H1 (cell line): ENCODE results near the gene ARL2BP. TPM values are rescaled to one million over a fixed set of nuclear protein-coding genes. Genes with fewer than 3 reads are reported as not detected.

Experiments
- CTCF ChIA-PET: fragments of 300-600 bp; sonication (Branson Sonifier 250); formaldehyde crosslinking; loops from one replicate; lab custom pipeline; 2021; ENCODE audit not compliant: partially characterized antibody; lab: Charles Lee
- POLR2A ChIA-PET: fragments of 300-600 bp; sonication (Branson Sonifier 250); formaldehyde crosslinking; loops from one replicate; lab custom pipeline; 2021; ENCODE audit warnings: inconsistent platforms; ENCODE audit not compliant: partially characterized antibody; lab: Charles Lee
- DNase-seq, 2 experiments: peaks; one replicate each; pipeline versions ENCODE4 v3.0.0 to v3.0.0-alpha.2; 2010 to 2022; ENCODE audit warnings: low spot score in 2 of 2, low read depth in 1 of 2, mixed read lengths in 1 of 2
- FAIRE-seq: peaks from 2 replicates; lab custom pipeline; 2011; peaks lifted over from hg19 to GRCh38; lab: Jason Lieb, UNC
- H2AFZ ChIP-seq: 2 replicates; pipeline ENCODE4 v1.8.1; 2012; ENCODE audit warnings: low read length, inconsistent platforms
- H2AK5ac ChIP-seq: 2 replicates; pipeline ENCODE4 v1.6.1; 2013; ENCODE audit warnings: low read depth, low read length
- H2BK120ac ChIP-seq: replicated peaks from 2 replicates; pipeline ENCODE3; 2013; ENCODE audit warnings: low read depth, low read length, inconsistent platforms
- H2BK12ac ChIP-seq: 2 replicates; pipeline ENCODE4 v1.6.1; 2013; ENCODE audit warnings: low read depth, low read length
- H2BK15ac ChIP-seq: 2 replicates; pipeline ENCODE4 v1.6.1; 2013; ENCODE audit warnings: low read length
- H2BK20ac ChIP-seq: 2 replicates; pipeline ENCODE4 v1.6.1; 2013; ENCODE audit warnings: low read length
- H2BK5ac ChIP-seq: 2 replicates; pipeline ENCODE4 v1.6.1; 2013; ENCODE audit warnings: low read depth, low read length
- H3K14ac ChIP-seq: 2 replicates; pipeline ENCODE4 v1.6.1; 2013; ENCODE audit warnings: inconsistent platforms; ENCODE audit not compliant: insufficient read length
- H3K18ac ChIP-seq: 2 replicates; pipeline ENCODE4 v1.6.1; 2013; ENCODE audit warnings: low read length; ENCODE audit errors: extremely low read depth
- H3K23ac ChIP-seq: 2 replicates; pipeline ENCODE4 v1.6.1; 2013; ENCODE audit warnings: inconsistent platforms; ENCODE audit not compliant: insufficient read length
- H3K23me2 ChIP-seq: 2 replicates; pipeline ENCODE4 v1.6.1; 2013; ENCODE audit warnings: low read depth, low read length
- H3K27ac ChIP-seq: 2 replicates; pipeline ENCODE4 v1.6.1; 2011; ENCODE audit warnings: low read depth, low read length, inconsistent platforms
- H3K27me3 ChIP-seq, 4 experiments: replicated peaks in 1 of 4; 1 replicate in 1 of 4; 2 replicates in 3 of 4; pipeline versions ENCODE4 v1.6.1 to v1.8.1; 2011 to 2013; ENCODE audit warnings: low read length in 3 of 4, mild to moderate bottlenecking in 3 of 4, inconsistent platforms in 2 of 4, mixed read lengths in 2 of 4, moderate library complexity in 1 of 4; ENCODE audit not compliant: control insufficient read depth in 3 of 4, insufficient read depth in 3 of 4; ENCODE audit errors: extremely low read depth in 1 of 4
- H3K36me3 ChIP-seq, 4 experiments: 2 replicates each; pipeline versions ENCODE4 v1.6.1 to v1.8.1; 2011 to 2013; ENCODE audit warnings: mild to moderate bottlenecking in 4 of 4, low read length in 3 of 4, moderate library complexity in 2 of 4, control low read depth in 1 of 4, inconsistent platforms in 1 of 4; ENCODE audit not compliant: insufficient read depth in 4 of 4, control insufficient read depth in 2 of 4
- H3K4ac ChIP-seq: replicated peaks from 2 replicates; pipeline ENCODE3; 2013; ENCODE audit warnings: low read length, low read depth, mixed read lengths, inconsistent platforms; ENCODE audit not compliant: insufficient read length
- H3K4me1 ChIP-seq, 4 experiments: replicated peaks in 1 of 4; 1 replicate in 1 of 4; 2 replicates in 3 of 4; pipeline versions ENCODE4 v1.6.1 to v1.8.1; 2011 to 2013; ENCODE audit warnings: low read length in 3 of 4, inconsistent platforms in 2 of 4, mixed read lengths in 1 of 4; ENCODE audit not compliant: insufficient read depth in 4 of 4, control insufficient read depth in 3 of 4
- H3K4me2 ChIP-seq, 2 experiments: 2 replicates each; pipeline versions ENCODE4 v1.6.1 to v1.8.1; 2011 to 2013; ENCODE audit warnings: low read depth in 2 of 2, low read length in 2 of 2, control low read depth in 1 of 2, inconsistent platforms in 1 of 2, mild to moderate bottlenecking in 1 of 2; ENCODE audit not compliant: insufficient read depth in 1 of 2
- H3K4me3 ChIP-seq, 4 experiments: fragments of 200-600, 300-600 bp in 1 of 4; sonication (generic), shearing (Covaris generic), sonication (Bioruptor Twin) in 1 of 4; 2 replicates each; pipeline versions ENCODE4 v1.5.1 to v1.8.1; 2011 to 2016; ENCODE audit warnings: low read length in 4 of 4, low read depth in 3 of 4, control low read depth in 2 of 4, inconsistent platforms in 2 of 4, mild to moderate bottlenecking in 2 of 4, mixed read lengths in 1 of 4, moderate library complexity in 1 of 4; ENCODE audit not compliant: insufficient read depth in 2 of 4; ENCODE audit errors: extremely low read depth in 1 of 4
- H3K56ac ChIP-seq: replicated peaks from 2 replicates; pipeline ENCODE3; 2013; ENCODE audit warnings: low read depth, mild to moderate bottlenecking, mixed read lengths, low read length, inconsistent platforms; ENCODE audit not compliant: insufficient read length
- H3K79me1 ChIP-seq: 2 replicates; pipeline ENCODE4 v1.6.1; 2013; ENCODE audit warnings: low read depth, low read length, control low read depth
- H3K79me2 ChIP-seq, 2 experiments: 2 replicates each; pipeline versions ENCODE4 v1.6.1 to v1.8.1; 2012 to 2013; ENCODE audit warnings: low read length in 2 of 2, mild to moderate bottlenecking in 2 of 2, inconsistent platforms in 1 of 2; ENCODE audit not compliant: insufficient read depth in 2 of 2, control insufficient read depth in 1 of 2
- H3K9ac ChIP-seq, 4 experiments: replicated peaks in 1 of 4; 1 replicate in 1 of 4; 2 replicates in 3 of 4; pipeline versions ENCODE4 v1.6.1 to v1.8.1; 2011 to 2013; ENCODE audit warnings: low read depth in 3 of 4, low read length in 3 of 4, control low read depth in 2 of 4, mild to moderate bottlenecking in 2 of 4, moderate library complexity in 2 of 4, inconsistent platforms in 1 of 4; ENCODE audit errors: extremely low read depth in 1 of 4
- H3K9me3 ChIP-seq, 2 experiments: 2 replicates each; pipeline versions ENCODE4 v1.6.1 to v1.8.1; 2012 to 2013; ENCODE audit warnings: mild to moderate bottlenecking in 2 of 2, moderate library complexity in 2 of 2, control low read depth in 1 of 2, inconsistent platforms in 1 of 2, low read depth in 1 of 2, low read length in 1 of 2, mixed read lengths in 1 of 2; ENCODE audit not compliant: insufficient read depth in 2 of 2
- H4K20me1 ChIP-seq, 2 experiments: replicated peaks in 1 of 2; 2 replicates each; pipeline versions ENCODE3 to v1.8.1; 2011 to 2013; ENCODE audit warnings: inconsistent platforms in 2 of 2, low read length in 2 of 2, mild to moderate bottlenecking in 1 of 2; ENCODE audit not compliant: insufficient read depth in 2 of 2, control insufficient read depth in 1 of 2
- H4K5ac ChIP-seq: 2 replicates; pipeline ENCODE4 v1.6.1; 2013; ENCODE audit warnings: low read length, low read depth, mixed read lengths, inconsistent platforms; ENCODE audit not compliant: insufficient read length
- H4K8ac ChIP-seq: 2 replicates; pipeline ENCODE4 v1.8.0; 2013; ENCODE audit warnings: mild to moderate bottlenecking, moderate library complexity, low read length, inconsistent platforms; ENCODE audit not compliant: insufficient read depth; ENCODE audit errors: extremely low read depth
- H4K91ac ChIP-seq: replicated peaks from 2 replicates; pipeline ENCODE3; 2013; ENCODE audit warnings: low read length, mixed read lengths, inconsistent platforms; ENCODE audit not compliant: insufficient read length
- ASH2L ChIP-seq: fragments of 200-600, 300-600 bp; sonication (generic); IDR thresholded peaks from one replicate; pipeline ENCODE4 v1.7.1; 2017; ENCODE audit warnings: low read length
- CBX8 ChIP-seq: fragments of 300-800, 300-1000 bp; sonication (generic); IDR thresholded peaks from 2 replicates; pipeline ENCODE4 v1.7.1; 2016; ENCODE audit warnings: low read depth, low read length, borderline replicate concordance
- CREB1 ChIP-seq: IDR thresholded peaks from 2 replicates; pipeline ENCODE4 v1.6.1; 2012; ENCODE audit warnings: inconsistent platforms
- EZH2 ChIP-seq: fragments of 200-600 bp; sonication (generic); IDR thresholded peaks from 2 replicates; pipeline ENCODE4 v1.7.1; 2012; ENCODE audit warnings: low read depth, mild to moderate bottlenecking, moderate library complexity, low read length, inconsistent platforms; ENCODE audit not compliant: severe bottlenecking
- FOSL1 ChIP-seq: IDR thresholded peaks from 2 replicates; pipeline ENCODE4 v1.6.1; 2011; ENCODE audit warnings: mild to moderate bottlenecking, low read depth, low read length, moderate library complexity; ENCODE audit not compliant: insufficient read depth
- GTF2F1 ChIP-seq: IDR thresholded peaks from 2 replicates; pipeline ENCODE4 v1.6.1; 2012; ENCODE audit warnings: low read depth, low read length, improper control_type of control experiment, borderline replicate concordance
- PHF8 ChIP-seq: fragments of 200-600 bp; sonication (generic); conservative IDR thresholded peaks from 2 replicates; pipeline ENCODE4 v1.7.1; 2012; ENCODE audit warnings: low read depth, mild to moderate bottlenecking, inconsistent platforms, low read length, moderate library complexity
- TEAD4 ChIP-seq: IDR thresholded peaks from 2 replicates; pipeline ENCODE4 v1.6.1; 2012; ENCODE audit warnings: low read depth, low read length, inconsistent platforms, mixed read lengths
- WGBS, 2 experiments: shearing (Covaris generic) in 1 of 2; methylation state at CpG; one replicate each; pipeline versions ENCODE4 v1.1.6 to v1.1.7; 2013 to 2015; ENCODE audit warnings: low lambda C conversion rate in 2 of 2, mixed read lengths in 2 of 2, inconsistent platforms in 1 of 2, low coverage in 1 of 2, missing lambda C conversion rate in 1 of 2; ENCODE audit not compliant: insufficient replicate concordance in 2 of 2, insufficient coverage in 1 of 2, insufficient read length in 1 of 2; ENCODE audit errors: extremely low coverage in 1 of 2, missing lambda C conversion rate in 1 of 2; 5-methylcytosine and 5-hydroxymethylcytosine counted together
- polyA plus RNA-seq, 7 experiments: library from polyadenylated mRNA; depleted of rRNA in 3 of 7; stranded (reverse) in 5 of 7; unstranded in 2 of 7; fragments of >200 nt in 5 of 7; fragments of 200-250 nt in 2 of 7; gene quantifications; 1 replicate in 5 of 7; 2 replicates in 1 of 7; 4 replicates in 1 of 7; pipeline versions ENCODE4 v1.2.1 to v1.2.3, GENCODE V29; 2011 to 2013; ENCODE audit warnings: missing spikeins in 2 of 7, mixed read lengths in 2 of 7
- total RNA-seq: library from RNA; stranded (reverse); fragmentation: NEBNext Ultra II Directional; extraction: Animal tissue kit (Norgen Biotek cat#: 25700); gene quantifications from 2 replicates; pipeline ENCODE4 v1.2.1, GENCODE V29; 2021
- TF ChIP-seq, protein P1 (sequence below): IDR thresholded peaks from 2 replicates; pipeline ENCODE4 v1.6.1; 2011; ENCODE audit warnings: low read depth, mild to moderate bottlenecking, low read length; ENCODE audit not compliant: insufficient read depth
- TF ChIP-seq, protein P2 (sequence below): IDR thresholded peaks from 2 replicates; pipeline ENCODE4 v1.6.1; 2012; ENCODE audit warnings: inconsistent platforms

ARL2BP gene
- total and polyA plus RNA-seq, 2 of the 8 experiments (the other 6 are each of a cell fraction or from before 2014, with no cell fraction given), result 13.6 to 18.3 TPM

DNA sequence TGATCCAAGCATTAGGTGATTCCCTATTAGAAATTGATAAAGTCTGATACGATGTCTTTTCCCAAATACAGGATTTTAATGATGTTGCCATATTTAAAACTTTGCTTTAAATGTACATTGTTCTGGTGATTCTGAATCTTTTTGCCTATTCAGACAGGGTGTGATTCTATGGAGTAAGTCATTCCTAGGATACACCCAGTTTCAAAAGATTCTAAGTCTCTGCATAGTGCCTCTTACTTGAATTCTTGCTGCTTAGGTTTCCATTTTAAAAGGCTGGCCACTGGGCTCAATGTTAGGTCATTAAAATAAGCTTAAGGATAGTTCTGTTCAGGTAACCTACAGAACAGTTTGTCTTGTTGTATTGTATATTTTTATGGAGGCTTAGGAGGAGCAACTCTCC lies 22.0 kb upstream of the ARL2BP start:
- H3K4me2 ChIP-seq, result no peak overlapping the region
- TF ChIP-seq PHF8 (no peak), TEAD4 (no peak), CREB1 (no peak), FOSL1 (no peak), EZH2 (no peak), GTF2F1 (no peak), ASH2L (no peak), CBX8 (no peak)
- TF ChIP-seq, protein P1, sequence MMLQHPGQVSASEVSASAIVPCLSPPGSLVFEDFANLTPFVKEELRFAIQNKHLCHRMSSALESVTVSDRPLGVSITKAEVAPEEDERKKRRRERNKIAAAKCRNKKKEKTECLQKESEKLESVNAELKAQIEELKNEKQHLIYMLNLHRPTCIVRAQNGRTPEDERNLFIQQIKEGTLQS, result no peak
- TF ChIP-seq, protein P2, sequence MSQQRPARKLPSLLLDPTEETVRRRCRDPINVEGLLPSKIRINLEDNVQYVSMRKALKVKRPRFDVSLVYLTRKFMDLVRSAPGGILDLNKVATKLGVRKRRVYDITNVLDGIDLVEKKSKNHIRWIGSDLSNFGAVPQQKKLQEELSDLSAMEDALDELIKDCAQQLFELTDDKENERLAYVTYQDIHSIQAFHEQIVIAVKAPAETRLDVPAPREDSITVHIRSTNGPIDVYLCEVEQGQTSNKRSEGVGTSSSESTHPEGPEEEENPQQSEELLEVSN, result no peak

More for the DNA sequence above, 22.0 kb upstream of the ARL2BP start:
- H2BK12ac ChIP-seq, result no peak overlapping the region
- no peak overlapping the region for H3K18ac ChIP-seq
- peaks cover 5 to 40% (median 25%) of the 10 kb centered on the region in 4 experiments for H3K36me3 ChIP-seq
- no peak overlapping the region for H3K23ac ChIP-seq
- no peak overlapping the region for H2AK5ac ChIP-seq
- H4K91ac ChIP-seq, result no peak overlapping the region
- H3K14ac ChIP-seq, result no peak overlapping the region
- H2BK15ac ChIP-seq, result no peak overlapping the region
- no peak for DNase-seq
- H3K23me2 ChIP-seq, result no peaks in the 10 kb centered on the region
- H3K79me2 ChIP-seq, result no peaks in the 10 kb centered on the region
- WGBS, 2 experiments, result 100% methylated on average over 1 of the region's 1 CpG; no CpG with 5 or more reads in 1 of the 2 experiments
- no peak overlapping the region for H3K9ac ChIP-seq
- H2BK5ac ChIP-seq, result no peak overlapping the region
- H4K5ac ChIP-seq, result no peak overlapping the region
- H3K4ac ChIP-seq, result no peak overlapping the region
- no peak overlapping the region for H2AFZ ChIP-seq
- H3K27me3 ChIP-seq, result no peaks in the 10 kb centered on the region
- no peaks in the 10 kb centered on the region for H4K20me1 ChIP-seq
- no peak overlapping the region for H3K56ac ChIP-seq
- H3K9me3 ChIP-seq, result no peaks in the 10 kb centered on the region
- ChIA-PET CTCF (interaction anchor here (1.1 to 1.3 kb wide), 2 partner anchors 13 kb away, joined by 3 read pairs; no protein-coding TSS in a partner anchor), POLR2A (no interaction called here)
- H4K8ac ChIP-seq, result no peak overlapping the region
- H3K27ac ChIP-seq, result no peak overlapping the region
- H3K79me1 ChIP-seq, result no peaks in the 10 kb centered on the region
- no peak overlapping the region for H2BK120ac ChIP-seq
- FAIRE-seq, result no peak
- no peak overlapping the region for H3K4me3 ChIP-seq
- no peak overlapping the region for H2BK20ac ChIP-seq
- H3K4me1 ChIP-seq, result no peaks in the 10 kb centered on the region
